Suppressor macrophage treated with lipopolysaccharide for 4 hours (primary cell): ENCODE measurements around the gene ASIC1.

Experiments used
- DNase-seq: peaks from one replicate; pipeline ENCODE4 v3.0.0-alpha.2; 2020

Gene ASIC1

DNA sequence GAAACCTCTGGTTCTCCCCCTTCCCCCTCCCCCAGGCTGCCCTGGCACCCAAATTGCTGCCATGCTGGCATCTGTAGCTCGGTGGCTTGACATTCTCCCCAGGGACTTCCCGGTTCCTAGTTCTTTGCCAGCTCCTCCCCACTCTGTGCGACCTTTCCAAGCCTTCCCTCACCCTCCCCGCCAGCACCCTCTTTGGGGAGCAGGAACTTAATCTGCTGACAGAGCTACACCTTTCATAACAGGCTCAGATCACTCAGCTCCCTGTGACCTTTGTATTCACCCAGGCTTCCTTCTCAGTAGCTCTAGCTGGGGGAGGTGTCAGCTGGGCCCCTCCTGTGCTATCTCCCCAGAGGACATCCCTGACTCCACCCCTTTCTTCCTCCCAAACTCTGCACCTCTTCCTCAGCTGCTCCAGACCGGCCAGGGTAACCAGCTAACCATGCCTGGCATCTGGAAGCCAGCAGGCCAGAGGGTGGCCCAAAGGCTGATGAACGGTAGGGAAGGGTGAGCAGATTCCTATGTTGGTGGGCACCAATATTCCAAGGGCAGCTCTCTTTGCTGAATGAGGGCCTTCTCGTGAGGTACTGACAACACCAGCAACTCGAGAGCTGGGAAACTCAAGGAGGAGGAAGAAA, 52.8 kb downstream of the ASIC1 start:
- DNase-seq, result peak; percentile 80

DNA sequence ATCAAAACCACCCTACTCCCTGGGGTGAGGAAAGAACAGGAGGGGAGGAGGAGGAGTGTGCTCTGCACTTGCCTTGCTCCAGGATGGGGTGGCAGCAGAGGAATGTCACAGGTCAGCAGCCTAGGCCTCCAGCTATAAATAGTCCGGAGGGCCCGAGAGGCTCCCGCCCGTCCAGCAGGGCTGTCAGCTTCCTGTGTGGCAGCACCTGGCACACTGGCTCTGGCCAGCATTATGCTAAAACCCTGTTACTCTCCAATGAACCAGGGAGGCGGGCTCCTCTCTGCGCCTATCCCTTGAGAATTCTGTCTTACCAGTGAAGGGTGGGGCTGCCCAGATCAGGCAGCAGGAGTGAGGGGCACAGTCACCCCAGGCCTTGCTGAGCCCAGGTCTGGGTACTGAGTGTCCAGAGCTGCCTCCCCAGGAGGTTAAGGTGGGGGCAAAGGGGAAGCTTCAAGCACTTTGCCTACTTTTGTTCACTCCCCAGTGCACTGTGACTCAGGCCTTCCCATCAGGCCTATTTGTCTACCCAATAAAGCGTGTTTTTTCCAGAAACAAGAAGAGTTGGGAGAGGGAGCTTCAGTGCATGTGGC, 53.5 kb downstream of the ASIC1 start:
- DNase-seq, result peak; percentile 38

DNA sequence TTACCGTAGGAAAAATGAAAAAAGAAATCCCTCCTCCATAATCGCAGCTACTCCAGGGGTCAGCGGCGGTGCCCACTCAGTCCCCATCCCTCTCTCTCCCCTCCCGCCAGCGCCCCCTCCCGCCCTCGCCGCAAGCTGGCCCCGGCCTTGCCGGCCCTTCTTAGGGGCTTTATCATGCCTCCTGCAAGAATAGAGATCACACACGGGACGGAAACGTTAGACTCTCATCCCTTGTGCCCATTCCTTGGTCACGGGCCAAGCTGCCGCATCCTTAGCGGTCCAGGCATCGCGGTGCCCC, 53.9 kb downstream of the ASIC1 start:
- DNase-seq, result no peak

DNA sequence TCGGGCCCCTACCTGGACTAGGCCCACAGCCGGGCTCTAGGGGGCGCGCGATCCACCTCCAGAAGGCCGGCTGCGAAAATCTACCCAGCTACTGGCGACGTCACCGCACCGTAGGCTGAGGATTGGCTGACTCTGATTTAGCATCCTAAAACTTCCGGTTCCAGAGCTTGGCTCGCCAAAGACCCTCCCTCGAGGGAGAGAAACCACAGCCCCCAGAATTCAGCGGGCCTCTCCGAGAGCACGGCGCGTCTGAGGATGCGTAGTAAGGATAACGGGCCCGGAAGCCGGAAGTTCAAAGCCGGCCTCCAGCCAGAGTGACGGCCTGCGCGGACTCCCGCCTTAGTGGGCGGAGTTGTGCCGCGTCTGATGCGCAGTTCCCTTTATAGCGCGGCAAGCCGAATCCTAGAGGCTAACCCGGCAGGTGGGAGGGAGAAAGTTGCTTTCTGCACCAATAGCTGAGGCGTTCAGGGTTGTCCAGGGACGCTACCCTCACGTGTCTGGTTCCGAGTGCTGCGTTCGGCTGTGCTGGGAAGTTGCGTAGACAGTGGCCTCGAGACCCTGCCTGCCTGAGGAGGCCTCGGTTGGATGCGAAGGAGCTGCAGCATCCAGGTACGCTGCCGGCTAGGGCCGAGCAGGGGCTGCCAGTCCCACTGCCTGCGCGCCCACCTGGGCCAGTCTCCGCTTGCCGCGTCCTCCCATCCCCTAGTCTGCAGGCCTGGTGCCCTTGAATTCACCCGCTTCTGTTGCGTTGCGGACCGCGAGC, 54.5 kb downstream of the ASIC1 start, which contains the start of gene COX14:
Gene COX14, plus strand, starts transcription at position 544 of the 763 bp plus-strand sequence. CDS start 7,808 bp downstream, outside the sequence.
- peak; percentile 100 for DNase-seq

DNA sequence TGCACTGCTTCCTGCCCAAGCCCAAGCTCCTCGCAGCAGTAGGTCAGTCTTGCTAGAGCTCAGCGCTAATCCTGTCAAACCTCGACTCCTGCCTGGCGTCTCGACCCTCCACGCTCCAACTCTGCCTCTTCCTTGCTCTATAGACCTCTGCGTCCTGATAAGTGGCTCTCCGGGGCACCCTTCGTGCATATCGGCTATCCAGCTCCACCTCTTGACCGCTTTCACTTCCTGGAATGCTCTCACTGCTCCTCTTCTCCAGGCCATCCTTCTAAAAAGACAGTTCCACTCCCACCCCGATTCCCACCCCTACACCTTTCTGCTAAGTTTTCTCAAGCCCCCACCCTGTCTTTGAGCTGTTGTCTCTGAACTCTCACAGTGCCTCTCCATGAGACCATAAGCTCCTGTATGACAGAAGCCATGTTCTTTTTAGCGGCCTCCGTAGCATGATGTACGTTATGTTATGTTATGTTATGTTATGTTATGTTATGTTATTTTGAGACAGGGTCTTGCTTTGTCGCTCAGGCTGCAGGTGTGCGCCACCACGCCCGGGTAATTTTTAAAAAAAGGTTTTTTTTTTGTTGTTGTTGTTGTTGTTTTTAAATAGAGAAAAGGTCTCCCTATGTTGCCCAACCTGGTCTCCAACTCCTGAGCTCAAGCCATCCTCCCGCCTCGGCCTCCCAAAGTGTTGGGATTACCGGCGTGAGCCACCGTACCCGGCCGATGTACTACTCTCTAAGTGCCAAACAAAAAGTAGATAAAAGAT, 55.2 kb downstream of the ASIC1 start:
- peak; percentile 61 for DNase-seq

DNA sequence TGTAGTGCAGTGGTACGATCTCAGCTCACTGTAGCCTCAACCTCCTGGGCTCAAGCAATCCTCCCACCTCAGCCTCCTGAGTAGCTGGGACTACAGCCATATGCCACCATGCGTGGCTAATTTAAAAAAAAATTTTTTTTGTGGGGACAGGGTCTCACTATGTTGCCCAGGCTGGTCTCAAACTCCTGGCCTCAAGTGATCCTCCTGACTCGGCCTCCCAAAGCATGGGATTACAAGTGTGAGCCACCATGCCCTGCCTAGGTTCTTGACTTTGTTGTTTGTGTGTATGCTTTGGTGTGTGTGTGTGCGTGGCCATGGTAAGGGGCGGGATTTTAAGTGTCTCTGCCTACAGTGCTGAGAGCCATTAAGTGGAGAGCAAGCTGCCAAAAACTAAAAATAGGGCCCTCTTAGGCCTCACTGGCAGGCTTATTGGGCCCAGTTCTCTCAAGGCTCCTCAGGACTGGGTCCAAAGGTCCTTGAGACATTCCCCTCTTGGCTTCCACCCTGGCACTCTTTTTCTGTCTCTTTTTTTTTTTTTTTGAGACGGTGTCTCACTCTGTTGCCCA, 59.7 kb downstream of the ASIC1 start:
- no peak for DNase-seq

DNA sequence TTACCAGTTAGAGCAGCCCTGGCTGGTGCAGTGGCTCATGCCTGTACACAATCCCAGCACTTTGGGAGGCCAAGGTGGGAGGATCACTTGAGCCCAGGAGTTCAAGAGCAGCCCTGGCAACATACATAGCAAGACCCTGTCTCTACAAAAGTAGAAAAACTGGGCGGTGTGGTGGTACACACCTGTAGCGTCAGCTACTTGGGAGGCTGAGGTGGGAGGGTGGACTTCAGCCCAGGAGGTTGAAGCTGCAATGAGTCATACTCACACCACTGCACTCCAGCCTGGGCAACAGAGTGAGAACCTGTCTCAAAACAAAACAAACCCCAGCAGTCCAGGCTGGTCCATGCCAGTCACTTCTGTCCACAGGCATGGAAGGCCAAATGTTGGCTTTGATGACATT, 62.0 kb downstream of the ASIC1 start:
- DNase-seq, result no peak

DNA sequence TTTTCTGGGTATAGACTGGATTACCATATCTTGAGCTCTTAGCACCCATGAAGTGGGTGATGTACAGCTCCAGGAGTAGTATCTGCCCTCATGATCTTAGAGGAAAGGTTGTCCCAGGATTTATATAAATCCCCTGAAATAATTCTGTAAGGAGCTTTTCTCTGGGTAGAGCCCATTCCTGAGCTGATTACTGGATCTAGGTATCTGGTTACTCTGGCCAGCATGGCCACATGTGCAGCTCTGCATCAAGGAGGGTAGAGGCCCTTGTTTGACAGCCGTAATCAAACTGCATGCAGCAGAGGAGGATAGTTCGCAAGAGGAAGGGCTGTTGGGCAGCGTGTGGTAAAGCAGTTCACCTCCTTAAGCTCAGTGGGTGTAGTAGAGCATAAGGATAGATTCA, 63.1 kb downstream of the ASIC1 start:
- no peak for DNase-seq

DNA sequence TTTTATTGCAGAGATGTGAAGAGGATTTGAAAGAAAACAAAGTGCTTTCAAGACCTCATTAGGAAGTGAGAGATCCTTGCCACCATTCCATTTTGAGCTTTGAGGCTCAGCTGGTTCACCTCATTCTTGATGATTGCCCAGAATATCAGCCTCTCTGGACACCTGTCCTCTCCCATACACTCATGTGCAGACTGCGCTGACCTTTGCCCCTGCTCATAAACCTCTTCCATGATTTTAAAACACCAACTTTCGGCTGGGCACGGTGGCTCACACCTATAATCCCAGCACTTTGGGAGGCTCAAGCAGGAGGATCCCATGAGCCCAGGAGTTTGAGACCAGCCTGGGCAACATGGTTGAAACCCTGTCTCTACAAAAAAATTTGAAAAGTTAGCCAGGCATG, 63.6 kb downstream of the ASIC1 start:
- no peak for DNase-seq

DNA sequence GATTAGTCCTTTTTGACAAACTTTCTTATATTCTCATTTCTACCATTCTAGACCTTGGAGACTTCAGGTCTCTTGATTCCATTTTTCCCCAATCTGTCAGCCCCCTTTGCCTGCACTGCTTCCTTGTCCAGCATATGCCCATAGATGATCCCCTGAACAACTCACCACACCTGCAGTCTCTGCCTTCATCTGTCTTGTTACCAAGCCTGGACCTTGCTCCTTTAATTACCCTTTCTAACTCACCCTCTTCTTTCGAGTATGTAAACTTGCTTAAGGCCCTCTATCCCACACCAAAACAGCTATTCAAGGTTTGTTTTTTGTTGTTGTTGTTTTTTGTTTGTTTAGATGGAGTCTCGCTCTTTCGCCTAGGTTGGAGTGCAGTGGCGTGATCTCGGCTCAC, 64.2 kb downstream of the ASIC1 start:
- no peak for DNase-seq

DNA sequence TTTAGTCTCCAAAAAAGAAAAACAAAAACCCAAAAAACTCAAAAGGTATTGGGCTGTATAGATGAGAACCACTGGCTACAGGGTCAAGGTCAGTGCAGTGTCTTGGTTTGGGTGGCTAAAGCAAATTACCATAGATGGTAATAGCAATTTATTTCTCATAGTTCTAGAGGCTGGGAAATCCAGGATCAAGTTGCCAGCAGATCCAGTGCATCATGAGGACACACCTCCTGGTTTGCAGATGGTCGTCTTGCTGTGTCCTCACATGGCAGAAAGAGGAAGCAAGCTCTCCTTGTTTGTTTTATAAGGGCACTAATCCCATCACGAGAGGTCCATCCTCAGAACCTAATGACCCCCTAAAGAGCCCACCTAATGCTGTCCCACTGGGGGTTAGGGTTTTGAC, 65.8 kb downstream of the ASIC1 start:
- DNase-seq, result no peak

DNA sequence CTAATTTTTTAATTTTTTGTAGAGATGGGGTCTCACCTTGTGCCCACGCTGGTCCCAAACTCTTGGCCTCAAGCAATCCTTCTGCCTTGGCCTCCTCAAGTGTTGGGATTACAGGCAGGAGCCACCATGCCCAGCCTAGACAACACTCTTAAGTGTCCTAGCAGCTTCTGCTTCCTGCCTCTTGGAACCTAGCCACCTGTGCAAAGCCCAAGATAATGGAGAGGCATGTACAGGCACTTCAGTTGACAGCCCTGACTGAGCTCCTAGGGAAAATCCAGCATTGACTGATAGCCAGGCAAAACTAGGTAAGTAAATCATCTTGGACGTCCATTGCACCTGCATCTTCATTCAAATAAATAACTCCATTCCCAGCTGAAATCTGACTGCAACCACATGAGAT, 70.2 kb downstream of the ASIC1 start:
- no peak for DNase-seq

DNA sequence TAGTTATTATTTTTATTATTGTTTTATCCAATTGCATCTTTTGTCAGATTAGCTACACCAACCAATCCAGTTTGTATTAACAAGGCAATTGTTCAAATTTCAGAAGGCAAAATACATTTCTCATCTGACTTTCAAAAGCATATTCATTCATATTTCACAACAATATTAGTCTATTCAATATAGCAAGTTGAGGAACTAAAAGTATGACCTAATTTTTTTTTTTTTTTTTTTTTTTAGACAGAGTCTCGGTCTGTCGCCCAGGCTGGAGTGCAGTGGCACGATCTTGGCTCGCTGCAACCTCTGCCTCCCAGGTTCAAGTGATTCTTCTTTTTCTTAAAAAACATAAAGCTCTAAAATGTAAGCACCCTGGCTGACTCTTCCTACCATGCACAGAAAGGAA, 71.9 kb downstream of the ASIC1 start:
- DNase-seq, result peak; percentile 40

DNA sequence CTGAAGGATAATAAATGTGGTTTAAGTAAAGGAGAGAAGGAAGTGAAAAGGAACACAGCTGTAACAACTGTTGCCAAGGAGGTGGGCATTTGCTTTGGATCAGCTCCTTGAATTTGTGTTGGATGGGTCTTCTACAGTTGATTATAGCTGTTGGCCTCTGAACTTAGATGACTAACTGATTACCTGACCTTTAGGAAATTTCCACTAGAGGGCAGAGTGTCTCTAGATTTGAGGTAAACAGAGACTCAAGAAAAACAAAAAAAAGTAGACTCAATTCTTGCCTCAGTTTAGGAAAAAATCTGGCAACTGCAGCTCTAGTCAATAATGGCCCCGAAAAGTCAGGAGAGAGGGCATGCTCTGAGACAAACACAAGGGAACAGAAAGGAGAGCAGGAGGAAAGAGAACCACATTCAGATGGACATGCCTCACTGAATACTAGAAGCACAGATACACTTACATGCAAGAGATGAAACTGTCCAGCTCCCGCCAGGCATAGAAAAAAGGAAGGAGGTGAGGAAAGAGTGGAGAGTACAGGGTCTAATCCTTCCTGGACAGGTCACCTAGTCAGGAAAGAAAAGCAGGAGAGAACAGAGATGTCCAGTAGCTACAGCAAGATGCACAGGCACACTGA, 75.2 kb downstream of the ASIC1 start:
- DNase-seq, result peak; percentile 37
